ENCODE results near the gene KIF6.
A peak's percentile ranks its signal among the peaks of the same experiment; 100 is the strongest.

The KIF6 gene

DNA sequence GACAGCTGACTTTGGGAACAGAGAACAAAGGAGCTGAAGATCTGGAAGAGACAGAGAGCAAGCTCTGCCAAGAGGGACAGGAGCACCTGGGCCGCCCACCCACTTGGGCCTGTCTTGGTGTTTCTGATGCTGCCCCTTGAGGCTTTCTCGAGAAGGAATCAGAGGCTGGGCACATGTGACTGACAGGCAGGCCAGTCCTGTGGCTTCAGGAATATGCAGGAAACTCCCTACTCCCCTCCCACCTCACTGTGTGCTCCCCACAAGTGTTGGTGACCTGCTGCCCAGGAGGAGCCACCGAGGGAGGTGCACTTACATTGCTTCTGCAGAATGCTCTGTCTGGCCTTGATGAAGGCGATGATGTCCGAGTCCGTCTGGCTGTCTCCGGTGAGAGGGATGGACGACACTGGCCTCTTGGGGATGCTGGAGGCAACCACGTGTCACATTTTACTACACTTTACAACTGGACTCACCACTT lies 381.8 kb downstream of the KIF6 start:
- DNase-seq (ENCODE audit: low spot score), result no peak

DNA sequence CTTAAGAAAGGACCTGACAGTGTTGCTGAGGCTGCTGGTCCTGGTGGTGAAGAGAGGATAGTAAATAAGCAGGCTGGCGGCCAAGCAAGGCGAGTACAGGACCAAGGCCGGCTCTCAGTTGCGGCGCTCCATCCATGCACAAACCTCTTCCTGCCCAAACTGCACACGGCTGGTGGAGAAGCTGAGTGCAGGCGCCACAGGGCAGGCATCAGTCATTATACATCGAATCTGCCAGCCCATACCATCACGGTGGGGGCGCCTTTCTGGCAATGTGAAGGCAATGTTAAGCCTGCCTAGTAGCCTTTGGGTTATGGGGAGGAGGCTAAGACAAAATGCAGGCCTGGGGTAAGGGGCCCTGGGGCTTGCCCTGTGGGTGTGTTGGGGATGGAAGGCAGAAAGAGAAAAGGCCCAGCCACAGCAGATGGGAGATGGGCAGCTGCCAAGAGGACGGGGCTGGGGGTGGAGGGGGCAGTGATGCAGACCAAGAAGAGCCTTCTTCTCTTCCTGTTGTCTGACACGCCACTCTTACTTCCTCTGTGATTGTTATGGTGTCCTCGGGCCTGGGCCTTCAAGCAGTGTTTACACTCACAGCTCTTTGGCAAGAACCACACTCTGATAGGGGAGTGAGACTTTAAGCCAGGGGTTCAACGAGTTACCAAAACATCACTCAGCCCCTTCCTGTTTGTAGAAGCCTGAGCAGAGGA lies 382.4 kb downstream of the KIF6 start:
- no peak for DNase-seq (ENCODE audit: low spot score)

DNA sequence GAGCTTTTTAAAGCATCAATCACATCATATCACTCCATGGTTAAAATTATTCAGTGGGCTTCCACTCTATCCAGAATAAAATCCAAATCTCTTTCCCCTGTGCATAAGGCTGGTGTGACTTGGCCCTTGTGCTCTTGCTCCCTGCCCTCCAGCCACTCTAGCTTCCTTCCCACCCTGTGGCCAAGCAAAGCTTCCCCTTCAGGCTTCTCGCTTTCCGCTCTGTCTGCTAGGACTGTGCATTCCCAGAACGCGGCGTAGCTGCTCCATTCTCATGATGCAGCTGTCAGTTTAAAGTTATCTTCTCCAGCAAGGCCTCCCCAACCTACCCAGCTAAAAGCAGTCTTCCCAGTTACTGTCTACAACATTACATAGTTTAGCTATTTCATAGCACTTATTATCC lies 383.3 kb downstream of the KIF6 start:
- DNase-seq (ENCODE audit: low spot score), result no peak

DNA sequence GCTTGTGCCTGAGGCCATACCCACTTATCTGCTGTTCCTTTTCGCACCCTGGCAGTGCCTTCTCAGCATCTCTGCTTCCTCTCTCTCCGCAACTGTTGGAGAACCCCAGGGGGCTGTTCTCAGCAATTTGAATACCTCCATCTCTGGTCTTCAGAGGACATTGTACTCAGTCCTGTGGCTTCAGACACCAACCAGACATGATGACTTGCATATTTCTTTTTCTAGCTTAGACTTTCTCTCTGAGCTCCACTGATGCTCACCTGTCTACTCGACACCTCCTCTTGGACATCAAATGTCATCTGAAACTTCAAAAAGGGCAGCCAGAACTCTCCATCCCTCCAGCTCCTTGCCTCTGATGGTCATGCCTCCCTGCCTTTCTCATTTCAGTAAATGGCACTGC lies 383.9 kb downstream of the KIF6 start:
- DNase-seq (ENCODE audit: low spot score), result no peak

GRCh38 chr6:39339868-39340550 lies 385.2 kb downstream of the KIF6 start:
- DNase-seq (ENCODE audit: low spot score), result no peak

GRCh38 chr6:39339096-39339867 lies 385.9 kb downstream of the KIF6 start:
- no peak for DNase-seq (ENCODE audit: low spot score)

DNA sequence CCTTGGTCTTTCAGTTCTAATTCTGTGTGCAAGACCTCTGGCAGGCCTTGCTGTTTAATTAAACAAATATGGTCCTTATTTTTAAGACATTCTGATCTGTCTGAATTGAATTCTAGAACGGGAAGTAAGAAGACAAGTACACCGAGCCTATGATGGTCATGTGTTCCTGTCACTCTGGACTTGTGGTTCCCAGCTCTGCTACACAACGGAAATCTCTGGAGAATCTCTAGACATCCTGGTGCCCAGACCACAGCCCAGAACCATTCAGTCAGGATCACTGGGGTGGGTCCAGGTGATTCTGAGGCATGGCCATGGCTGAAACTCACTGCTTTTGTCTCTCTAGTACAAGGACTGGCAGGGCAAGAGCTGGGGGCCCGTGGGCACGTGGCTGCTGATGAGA lies 386.8 kb downstream of the KIF6 start:
- DNase-seq (ENCODE audit: low spot score), result no peak

GRCh38 chr6:39335780-39336545 lies 389.2 kb downstream of the KIF6 start:
- DNase-seq (ENCODE audit: low spot score), result no peak

DNA sequence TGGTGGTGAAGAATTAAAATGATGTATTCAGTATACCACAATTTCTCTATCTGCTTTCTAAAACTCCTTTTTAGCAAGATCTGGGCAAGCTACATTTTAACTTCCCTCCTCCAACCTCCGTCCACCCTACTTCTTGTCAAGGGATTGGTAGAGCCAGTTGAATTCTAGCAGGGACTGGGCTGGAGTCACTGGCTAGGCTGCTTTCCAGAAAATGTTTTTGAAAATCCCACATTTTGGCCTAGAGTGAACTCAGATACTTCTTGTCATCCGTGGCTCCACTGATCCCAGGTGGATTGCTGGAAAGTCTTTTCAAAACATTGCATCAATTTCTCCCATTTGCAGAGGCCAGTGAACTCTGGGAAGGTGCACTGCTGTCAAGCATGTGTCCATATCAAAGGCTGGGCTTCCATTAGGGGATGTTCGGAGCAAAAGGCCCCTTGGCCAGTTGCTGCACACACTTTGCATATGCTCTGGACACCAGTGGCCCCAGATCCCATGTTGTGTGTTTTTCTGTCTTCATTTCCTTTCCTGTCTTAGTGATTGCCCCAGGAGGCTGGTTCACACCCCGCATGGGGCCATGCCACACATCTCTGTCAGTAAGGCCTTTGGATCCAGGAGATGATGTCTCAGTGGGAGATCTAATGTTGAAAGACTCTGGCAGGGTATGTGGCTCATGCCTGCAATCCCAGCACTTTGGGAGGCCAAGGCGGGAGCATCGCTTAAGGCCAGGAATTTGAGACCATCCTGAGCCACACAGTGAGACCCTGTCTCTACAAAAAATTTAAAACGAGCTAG lies 391.4 kb downstream of the KIF6 start:
- no peak for DNase-seq (ENCODE audit: low spot score)

DNA sequence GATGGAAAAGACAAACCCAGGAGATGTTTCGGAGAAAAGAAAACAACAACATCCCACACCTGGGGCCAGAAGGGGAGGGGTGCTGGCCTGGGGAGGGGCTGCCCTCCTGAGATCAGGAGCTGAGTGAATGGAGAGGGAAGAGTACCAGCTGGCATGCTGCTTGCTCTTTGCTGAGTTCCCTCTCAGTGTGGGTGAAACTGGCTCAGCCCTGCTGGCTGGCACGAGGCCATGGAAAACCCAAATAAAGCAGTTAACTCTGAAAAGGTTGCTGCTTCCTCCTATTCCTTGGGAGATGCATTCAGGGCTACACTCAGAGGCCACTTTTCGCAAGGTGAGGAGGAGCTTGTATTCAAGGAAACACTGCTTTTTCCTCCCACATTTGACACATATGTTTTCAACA lies 394.7 kb downstream of the KIF6 start:
- no peak for DNase-seq (ENCODE audit: low spot score)

- peak; percentile 22 for DNase-seq (ENCODE audit: low spot score)
Measured at GRCh38 chr6:39330057-39330456, 395.2 kb downstream of the KIF6 start.

DNA sequence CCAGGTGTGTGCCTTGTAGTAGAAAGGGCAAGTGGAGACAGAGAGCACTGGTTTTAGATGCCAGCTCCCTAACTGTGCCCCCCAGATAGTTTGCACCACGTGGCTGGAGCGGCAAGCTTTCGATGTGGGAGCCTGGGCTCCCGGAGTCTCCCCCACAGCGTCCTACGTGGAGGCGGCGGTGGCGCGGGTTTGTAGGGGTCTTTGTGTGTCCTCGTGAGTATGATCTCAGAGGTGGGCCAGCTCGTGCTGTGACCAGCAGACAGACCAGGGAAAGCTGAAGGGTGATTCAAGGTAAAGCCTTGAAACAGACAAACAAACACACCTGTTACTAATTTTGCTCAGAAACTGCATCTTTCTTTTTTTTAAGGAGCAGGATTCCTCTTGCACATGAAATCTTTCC lies 397.1 kb downstream of the KIF6 start:
- no peak for DNase-seq (ENCODE audit: low spot score)

DNA sequence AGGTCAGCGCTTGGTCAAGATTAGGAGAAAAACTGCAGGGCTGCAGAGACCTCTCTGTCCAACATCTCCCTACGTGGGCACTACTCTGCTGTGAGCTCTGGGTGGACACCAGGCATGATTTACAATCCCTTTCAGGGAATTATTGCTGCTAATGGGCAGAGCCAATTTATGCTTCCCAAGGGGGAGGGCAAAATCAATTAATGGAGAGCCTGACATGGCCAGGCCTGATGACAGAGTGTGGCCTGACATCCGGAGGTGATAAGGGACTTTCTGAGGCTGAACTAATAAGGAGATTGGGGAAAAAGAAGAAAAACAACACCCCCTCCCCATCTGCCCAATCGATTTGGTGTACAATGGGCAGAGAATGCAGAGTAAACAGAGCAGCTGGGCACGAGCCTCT lies 397.7 kb downstream of the KIF6 start:
- DNase-seq (ENCODE audit: low spot score), result no peak

- DNase-seq (ENCODE audit: low spot score), result no peak
Measured at GRCh38 chr6:39322306-39322850, 402.8 kb downstream of the KIF6 start, which contains the start of gene KCNK16. Gene KCNK16, minus strand, starts transcription at chr6:39322702. Its CDS starts 162 bp downstream, at chr6:39322540.

GRCh38 chr6:39321761-39322160 lies 403.4 kb downstream of the KIF6 start:
- no peak for DNase-seq (ENCODE audit: low spot score)

DNA sequence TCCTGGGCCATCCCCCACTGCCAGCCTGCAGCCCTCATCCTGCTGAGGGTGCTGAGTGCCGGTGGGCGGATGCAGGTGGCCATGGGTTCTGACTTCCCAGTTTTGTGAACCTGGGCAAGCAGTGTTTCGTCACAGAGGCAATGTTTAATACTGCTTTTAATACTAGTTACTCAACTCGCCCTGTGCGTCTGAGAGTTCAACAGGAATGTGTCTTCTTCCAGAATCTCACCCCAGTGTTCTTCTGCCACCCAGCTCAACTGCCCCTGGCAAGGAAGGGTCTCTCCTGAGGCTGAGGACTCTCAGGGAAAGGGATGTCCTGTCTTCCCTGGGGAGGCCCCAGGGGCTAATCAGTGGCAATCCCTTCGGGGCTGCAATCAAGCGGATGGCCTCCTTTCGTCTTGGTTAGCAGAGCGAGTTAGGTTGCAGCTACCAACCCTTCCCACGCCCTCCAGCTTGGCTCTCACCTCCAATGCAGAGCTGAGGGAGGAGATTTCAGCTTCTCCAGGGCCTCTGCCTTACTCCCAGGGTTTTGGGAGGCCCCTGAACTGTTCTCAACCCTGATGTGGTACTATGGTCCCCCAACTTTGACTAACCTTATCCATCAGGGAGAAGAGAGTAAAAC lies 404.7 kb downstream of the KIF6 start:
- no peak for DNase-seq (ENCODE audit: low spot score)

DNA sequence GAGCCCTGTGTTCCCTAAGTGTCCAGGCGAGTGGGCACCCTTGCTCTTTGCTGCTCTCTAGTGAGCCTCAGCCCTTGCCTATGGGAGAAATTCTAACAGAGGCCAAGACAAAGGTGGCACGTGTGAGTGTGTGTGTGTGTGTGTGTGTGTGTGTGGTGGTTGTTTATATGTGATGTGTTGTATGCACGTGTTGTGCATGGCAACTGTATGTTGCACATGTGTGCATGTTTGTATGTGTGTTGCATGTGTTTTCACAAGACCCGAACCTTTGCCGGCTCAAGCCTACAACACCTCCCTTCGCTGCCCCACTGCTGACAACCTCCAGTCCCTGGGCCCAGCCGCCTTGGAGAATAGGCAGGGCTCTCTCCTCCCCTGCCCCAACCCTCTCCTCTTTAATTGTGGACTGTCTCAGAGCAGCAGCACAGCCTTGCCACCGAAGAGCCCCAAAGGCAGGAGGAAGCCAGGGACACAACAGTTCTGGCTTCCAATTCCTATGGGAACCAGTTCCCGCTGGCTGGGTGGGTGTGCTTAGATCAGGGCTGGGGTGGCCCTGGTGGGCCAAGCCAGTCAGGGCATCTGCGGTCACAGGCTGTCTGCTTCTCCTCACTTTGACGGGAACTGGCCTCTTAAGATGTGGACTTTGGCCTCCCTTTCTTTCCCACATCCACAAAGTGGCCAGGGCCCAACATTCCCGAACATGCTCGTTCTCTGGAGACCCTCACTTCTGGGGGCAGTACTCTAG lies 405.4 kb downstream of the KIF6 start:
- no peak for DNase-seq (ENCODE audit: low spot score)

DNA sequence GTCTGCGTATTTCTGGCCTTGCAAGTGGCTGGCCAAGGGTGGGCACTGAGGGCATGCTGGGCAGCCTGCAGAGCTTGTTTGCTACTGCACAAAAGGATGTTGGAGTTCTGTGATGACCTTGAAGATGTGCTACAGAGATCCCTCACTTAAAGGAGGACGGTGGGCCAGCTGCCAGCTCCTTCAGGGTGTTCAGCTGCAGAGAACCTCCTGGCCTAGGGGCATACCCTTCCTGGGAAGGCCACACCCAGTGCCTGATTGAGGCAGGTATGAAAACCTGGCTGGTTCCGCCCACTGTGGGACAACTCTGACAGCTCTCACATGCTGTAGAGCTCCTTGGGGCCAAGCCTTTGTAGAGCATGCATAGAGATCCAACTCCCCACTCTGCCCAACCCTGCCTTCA lies 408.0 kb downstream of the KIF6 start:
- DNase-seq (ENCODE audit: low spot score), result no peak

GRCh38 chr6:39314273-39314795 lies 410.9 kb downstream of the KIF6 start, which contains the start of gene KCNK17:
Gene KCNK17, minus strand, starts transcription at chr6:39314419. Its CDS starts 99 bp downstream, at chr6:39314320.
- no peak for DNase-seq (ENCODE audit: low spot score)

Measured in NAMALWA (cell line).